Lung (tissue), 12 donors: ENCODE results near the gene AFAP1L2. TPM values are rescaled to one million over a fixed set of nuclear protein-coding genes. Genes with fewer than 3 reads are reported as not detected.

ENCODE experiments used
- ATAC-seq: fragments of 200-7000 bp; cut with Tn5 transposase; one replicate; pipeline ENCODE4 v1.9.1; 2020; ENCODE audit warnings: moderate number of reproducible peaks; ENCODE audit not compliant: insufficient read depth, low FRiP score
- DNase-seq, 3 donors: peaks; one replicate each; pipeline ENCODE4 v3.0.0-alpha.2; 2013 to 2017
- H3K27ac ChIP-seq, 2 donors: one replicate each; pipeline ENCODE4 v1.5.1; 2013; ENCODE audit warnings: mild to moderate bottlenecking in 2 of 2, moderate library complexity in 2 of 2, control low read depth in 1 of 2, inconsistent platforms in 1 of 2, low read depth in 1 of 2, low read length in 1 of 2
- H3K27me3 ChIP-seq, 3 donors: one replicate each; pipeline ENCODE4 v1.5.1; 2013; ENCODE audit warnings: low read length in 2 of 3; ENCODE audit not compliant: control insufficient read depth in 3 of 3, insufficient read depth in 3 of 3
- H3K36me3 ChIP-seq, 4 donors: one replicate each; pipeline ENCODE4 v1.5.1; 2013; ENCODE audit warnings: low read length in 4 of 4, mild to moderate bottlenecking in 1 of 4, moderate library complexity in 1 of 4; ENCODE audit not compliant: control insufficient read depth in 4 of 4, insufficient read depth in 4 of 4
- H3K4me1 ChIP-seq, 5 donors: one replicate each; pipeline ENCODE4 v1.5.1; 2013; ENCODE audit warnings: low read length in 5 of 5, mild to moderate bottlenecking in 2 of 5, moderate library complexity in 1 of 5; ENCODE audit not compliant: control insufficient read depth in 5 of 5, insufficient read depth in 5 of 5
- H3K4me3 ChIP-seq: one replicate; pipeline ENCODE4 v1.5.1; 2013; ENCODE audit warnings: mild to moderate bottlenecking, control low read depth, moderate library complexity
- H3K9ac ChIP-seq, 2 donors: one replicate each; pipeline ENCODE4 v1.5.1; 2013; ENCODE audit warnings: low read length in 2 of 2, control low read depth in 1 of 2; ENCODE audit not compliant: insufficient read depth in 1 of 2
- H3K9me3 ChIP-seq, 4 donors: one replicate each; pipeline ENCODE4 v1.5.1; 2013; ENCODE audit warnings: low read length in 3 of 4, mild to moderate bottlenecking in 1 of 4, moderate library complexity in 1 of 4; ENCODE audit not compliant: control insufficient read depth in 4 of 4, insufficient read depth in 3 of 4
- WGBS, 2 donors: extraction: QIAGEN DNeasy Blood & Tissue Kit; methylation state at CpG; one replicate each; pipeline ENCODE4 v1.1.7; 2013; 5-methylcytosine and 5-hydroxymethylcytosine counted together
- polyA plus RNA-seq, 2 donors: library from polyadenylated mRNA; stranded (reverse); fragments of 200-250 nt; gene quantifications; one replicate each; pipeline ENCODE4 v1.2.1, GENCODE V29; 2013
- total RNA-seq, 2 donors: library from RNA; depleted of rRNA in 1 of 2; stranded (reverse); fragments of >200 nt in 1 of 2; gene quantifications; one replicate each; pipeline ENCODE4 v1.2.1, GENCODE V29; 2014 to 2021
- TF ChIP-seq, protein P1 (sequence below): IDR thresholded peaks from 2 replicates; pipeline ENCODE4 v1.5.1; 2012; ENCODE audit warnings: mild to moderate bottlenecking; ENCODE audit errors: control extremely low read depth, extremely low read depth
- donor health status: control.
- donor health status: control.
- donor health status: Bipolar disorder and iron deficiency.
- donor health status: healthy.
- donor health status: DM: yes; HTN: yes; CAD: no.

Gene AFAP1L2
- total and polyA plus RNA-seq, 4 donors: 2.0 to 21.0 (median 5.8) TPM

DNA sequence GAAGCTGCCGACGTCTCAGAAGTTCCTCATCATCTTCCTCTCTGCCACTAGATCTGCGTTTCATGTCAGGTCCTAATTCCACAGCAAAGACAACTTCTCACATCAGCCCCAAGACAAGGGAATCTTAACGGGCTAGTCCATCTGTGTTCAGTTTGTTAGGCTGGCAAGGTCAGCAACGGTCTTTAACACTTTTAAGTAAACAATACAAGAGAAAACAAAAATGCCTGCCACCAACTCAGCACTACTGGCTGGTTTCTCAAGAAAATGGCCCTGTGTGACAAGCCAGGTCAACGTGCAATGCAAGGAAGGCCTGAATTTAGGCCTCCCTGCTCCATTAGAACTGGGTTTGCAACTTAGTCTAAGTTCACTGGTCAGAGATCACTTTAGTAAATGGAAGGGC, 41.0 kb upstream of the AFAP1L2 start:
- ATAC-seq (no peak), DNase-seq (no peak)

DNA sequence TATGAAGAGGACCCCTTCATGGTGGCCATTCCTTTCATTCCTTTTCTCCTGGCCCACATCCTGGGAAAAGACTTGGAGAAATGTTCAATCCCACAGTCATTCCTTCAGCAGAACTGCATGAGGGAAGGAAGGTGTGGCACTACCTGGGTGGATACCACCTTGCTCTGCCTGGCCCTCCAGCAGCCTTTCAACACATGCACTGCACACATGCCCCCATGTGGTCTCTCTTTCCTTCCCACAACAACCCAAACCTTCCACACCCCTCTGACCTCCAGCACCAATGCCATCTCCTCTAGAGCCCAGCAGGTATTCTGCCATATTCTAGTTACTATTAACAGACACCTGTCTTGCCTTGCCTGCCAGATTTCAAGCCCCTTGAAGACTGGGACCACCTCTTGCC, 40.5 kb upstream of the AFAP1L2 start:
- peaks cover 0 to 5% (median 0%) of the 10 kb centered on the region in 5 donors for H3K4me1 ChIP-seq
- no peaks in the 10 kb centered on the region for H3K9me3 ChIP-seq
- H3K27me3 ChIP-seq: no peaks in the 10 kb centered on the region
- peaks cover 3 to 46% (median 19%) of the 10 kb centered on the region in 4 donors for H3K36me3 ChIP-seq
- ATAC-seq (no peak), DNase-seq (no peak)
- H3K27ac ChIP-seq: no peak overlapping the region
- H3K4me3 ChIP-seq: no peak overlapping the region
- H3K9ac ChIP-seq: no peak overlapping the region
- TF ChIP-seq, protein P1, sequence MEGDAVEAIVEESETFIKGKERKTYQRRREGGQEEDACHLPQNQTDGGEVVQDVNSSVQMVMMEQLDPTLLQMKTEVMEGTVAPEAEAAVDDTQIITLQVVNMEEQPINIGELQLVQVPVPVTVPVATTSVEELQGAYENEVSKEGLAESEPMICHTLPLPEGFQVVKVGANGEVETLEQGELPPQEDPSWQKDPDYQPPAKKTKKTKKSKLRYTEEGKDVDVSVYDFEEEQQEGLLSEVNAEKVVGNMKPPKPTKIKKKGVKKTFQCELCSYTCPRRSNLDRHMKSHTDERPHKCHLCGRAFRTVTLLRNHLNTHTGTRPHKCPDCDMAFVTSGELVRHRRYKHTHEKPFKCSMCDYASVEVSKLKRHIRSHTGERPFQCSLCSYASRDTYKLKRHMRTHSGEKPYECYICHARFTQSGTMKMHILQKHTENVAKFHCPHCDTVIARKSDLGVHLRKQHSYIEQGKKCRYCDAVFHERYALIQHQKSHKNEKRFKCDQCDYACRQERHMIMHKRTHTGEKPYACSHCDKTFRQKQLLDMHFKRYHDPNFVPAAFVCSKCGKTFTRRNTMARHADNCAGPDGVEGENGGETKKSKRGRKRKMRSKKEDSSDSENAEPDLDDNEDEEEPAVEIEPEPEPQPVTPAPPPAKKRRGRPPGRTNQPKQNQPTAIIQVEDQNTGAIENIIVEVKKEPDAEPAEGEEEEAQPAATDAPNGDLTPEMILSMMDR: no peak

More for the DNA sequence above, 41.0 kb upstream of the AFAP1L2 start:
- Histone ChIP-seq H3K9ac (no peak overlapping the region), H3K27ac (no peak overlapping the region), H3K27me3 (no peaks in the 10 kb centered on the region), H3K4me3 (no peak overlapping the region), H3K36me3 (peaks cover 3 to 41% (median 14%) of the 10 kb centered on the region in 4 donors), H3K4me1 (peaks cover 0 to 5% (median 0%) of the 10 kb centered on the region in 5 donors), H3K9me3 (no peaks in the 10 kb centered on the region)
- TF ChIP-seq, protein P1: no peak
- 81 to 86% methylated on average over 6 of the region's 6 CpGs for WGBS, 2 donors

DNA sequence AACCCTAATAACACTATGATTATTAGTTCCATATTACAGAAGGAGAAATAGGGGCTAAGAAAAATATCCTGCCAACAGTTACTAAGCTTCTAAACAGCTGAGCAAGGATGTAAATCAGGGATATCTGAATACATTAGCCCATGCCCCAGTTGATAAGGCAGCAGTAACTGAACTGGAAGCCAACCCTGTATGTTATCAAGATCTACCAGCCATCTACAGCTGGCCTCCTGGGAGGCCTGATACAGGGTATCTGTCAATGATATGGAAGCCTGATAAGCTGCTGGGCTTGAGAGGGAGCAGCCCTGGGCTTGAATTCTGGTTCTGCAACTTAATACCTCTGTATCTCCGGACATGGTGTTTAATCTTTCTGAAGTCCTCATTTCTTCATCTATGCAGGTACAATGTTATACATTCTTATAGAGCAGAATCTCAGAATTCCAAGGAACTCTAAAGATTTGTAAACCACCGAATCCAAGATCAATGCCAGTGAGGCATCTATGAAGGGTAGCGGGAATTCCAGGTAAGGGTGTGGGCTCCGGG, 37.9 kb upstream of the AFAP1L2 start:
- no peak for ATAC-seq
- peaks cover 17 to 55% (median 28%) of the 10 kb centered on the region in 4 donors for H3K36me3 ChIP-seq
- H3K9me3 ChIP-seq: no peaks in the 10 kb centered on the region
- no peak overlapping the region for H3K4me3 ChIP-seq
- no peak for DNase-seq
- TF ChIP-seq, protein P1: no peak
- no peaks in the 10 kb centered on the region for H3K27me3 ChIP-seq
- H3K4me1 ChIP-seq: no peaks in the 10 kb centered on the region
- H3K9ac ChIP-seq: no peak overlapping the region
- WGBS, 2 donors: 69 to 80% methylated on average over 4 of the region's 4 CpGs
- H3K27ac ChIP-seq: no peak overlapping the region

DNA sequence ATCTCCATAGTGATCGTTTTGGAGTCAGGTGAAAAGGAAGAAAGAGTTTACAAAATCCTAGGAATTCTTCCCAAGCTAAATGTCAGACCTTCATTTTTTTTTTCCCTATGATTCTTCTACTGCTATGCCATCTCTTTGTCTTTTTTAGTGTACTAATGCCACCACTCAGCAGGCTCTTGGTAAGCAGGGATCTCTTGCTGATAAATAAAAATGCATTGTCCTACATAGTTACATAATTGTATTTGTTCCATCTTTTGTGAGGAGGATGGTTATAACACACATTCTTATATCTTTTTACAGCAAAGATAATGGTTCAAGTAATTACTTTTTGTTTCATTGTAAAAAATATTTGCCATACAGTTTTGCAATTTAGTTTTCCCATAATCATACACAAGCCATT, 36.8 kb upstream of the AFAP1L2 start:
- Histone ChIP-seq H3K9me3 (no peaks in the 10 kb centered on the region), H3K27me3 (no peaks in the 10 kb centered on the region), H3K9ac (no peak overlapping the region), H3K36me3 (peaks cover 19 to 62% (median 29%) of the 10 kb centered on the region in 4 donors), H3K4me3 (no peak overlapping the region), H3K4me1 (no peaks in the 10 kb centered on the region), H3K27ac (no peak overlapping the region)
- DNase-seq: no peak
- 84 to 92% methylated on average over 1 of the region's 1 CpG for WGBS, 2 donors
- ATAC-seq: no peak
- TF ChIP-seq, protein P1: no peak
